Neural cell (in vitro differentiated cells): Measurements from ENCODE around the gene NDE1. TPM values are rescaled to one million over a fixed set of nuclear protein-coding genes. Genes with fewer than 3 reads are reported as not detected.
A peak's percentile ranks its signal among the peaks of the same experiment; 100 is the strongest.

Experiments
- H2AFZ ChIP-seq: fragments of 200-600, 300-800 bp; sonication (generic), shearing (Covaris generic); 2 replicates; pipeline ENCODE4 v1.6.0; 2014; ENCODE audit warnings: low read depth, mild to moderate bottlenecking, antibody characterized with exemption, low read length, moderate library complexity
- H3F3A ChIP-seq: fragments of 200-600 bp; shearing (Covaris generic); 2 replicates; pipeline ENCODE4 v1.6.1; 2016; ENCODE audit warnings: mild to moderate bottlenecking, moderate library complexity, mixed read lengths, antibody characterized with exemption, low read length; ENCODE audit not compliant: insufficient read depth, poor library complexity, severe bottlenecking
- H3K27ac ChIP-seq: fragments of 200-600, 300-800 bp; sonication (generic), shearing (Covaris generic); 2 replicates; pipeline ENCODE4 v1.5.1; 2014; ENCODE audit warnings: mild to moderate bottlenecking, low read length, moderate library complexity
- H3K27me3 ChIP-seq: fragments of 300-800, 200-600 bp; sonication (generic), shearing (Covaris generic); 2 replicates; pipeline ENCODE4 v1.6.0; 2014; ENCODE audit warnings: mild to moderate bottlenecking, low read depth, low read length, moderate library complexity; ENCODE audit not compliant: insufficient read depth
- H3K36me3 ChIP-seq: fragments of 300-800, 200-600 bp; sonication (generic), shearing (Covaris generic); 2 replicates; pipeline ENCODE4 v1.5.1; 2014; ENCODE audit warnings: mild to moderate bottlenecking, antibody characterized with exemption, low read length, moderate library complexity; ENCODE audit not compliant: insufficient read depth
- H3K4me2 ChIP-seq: fragments of 300-800, 200-600 bp; sonication (generic), shearing (Covaris generic); 2 replicates; pipeline ENCODE4 v1.6.0; 2014; ENCODE audit warnings: mild to moderate bottlenecking, low read length
- H3K4me3 ChIP-seq: fragments of 300-800, 200-600 bp; sonication (generic), shearing (Covaris generic); 2 replicates; pipeline ENCODE4 v1.5.1; 2014; ENCODE audit warnings: mild to moderate bottlenecking, low read length, moderate library complexity
- H3K79me2 ChIP-seq: fragments of 200-600 bp; shearing (Covaris generic); replicated peaks from 2 replicates; pipeline ENCODE4 v1.6.0; 2014; ENCODE audit warnings: mild to moderate bottlenecking, low read length, moderate library complexity; ENCODE audit not compliant: insufficient read depth
- H3K9ac ChIP-seq: fragments of 300-800, 200-600 bp; sonication (generic), shearing (Covaris generic); 2 replicates; pipeline ENCODE4 v1.6.1; 2016; ENCODE audit warnings: mild to moderate bottlenecking, low read length, mixed read lengths
- H3K9me2 ChIP-seq: fragments of 200-600 bp; shearing (Covaris generic); 2 replicates; pipeline ENCODE4 v1.6.1; 2016; ENCODE audit warnings: mild to moderate bottlenecking, low read length, mixed read lengths; ENCODE audit not compliant: insufficient read depth
- H3K9me3 ChIP-seq: fragments of 200-600, 300-800 bp; sonication (generic), shearing (Covaris generic); 2 replicates; pipeline ENCODE4 v1.6.1; 2016; ENCODE audit warnings: mild to moderate bottlenecking, mixed run types, low read length, moderate library complexity, mixed read lengths
- H4K20me1 ChIP-seq: fragments of 200-600 bp; shearing (Covaris generic); 2 replicates; pipeline ENCODE4 v1.6.1; 2016; ENCODE audit warnings: mild to moderate bottlenecking, mixed run types; ENCODE audit not compliant: insufficient read depth
- CTCF ChIP-seq: fragments of 450-650 bp; IDR thresholded peaks from 2 replicates; pipeline ENCODE4 v1.5.1; 2014; ENCODE audit warnings: antibody characterized with exemption, mild to moderate bottlenecking, moderate library complexity; ENCODE audit not compliant: poor library complexity, severe bottlenecking
- EP300 ChIP-seq: fragments of 450-650 bp; conservative IDR thresholded peaks from 2 replicates; pipeline ENCODE4 v1.6.1; 2014; ENCODE audit warnings: antibody characterized with exemption, mild to moderate bottlenecking, moderate library complexity; ENCODE audit not compliant: poor library complexity, severe bottlenecking
- EZH2 ChIP-seq: fragments of 200-600, 300-800 bp; shearing (Covaris generic), sonication (generic); IDR thresholded peaks from 2 replicates; pipeline ENCODE4 v1.6.1; 2014; ENCODE audit warnings: antibody characterized with exemption, low read length, borderline replicate concordance, mild to moderate bottlenecking; ENCODE audit not compliant: insufficient read depth, poor library complexity, severe bottlenecking
- MXI1 ChIP-seq: fragments of 450-650 bp; conservative IDR thresholded peaks from 2 replicates; pipeline ENCODE4 v1.6.1; 2014; ENCODE audit warnings: antibody characterized with exemption, mild to moderate bottlenecking; ENCODE audit not compliant: poor library complexity, severe bottlenecking
- POLR2AphosphoS5 ChIP-seq: IDR thresholded peaks from 2 replicates; pipeline ENCODE4 v1.6.1; 2012
- RAD21 ChIP-seq: fragments of 450-650 bp; conservative IDR thresholded peaks from 2 replicates; pipeline ENCODE4 v1.6.1; 2014; ENCODE audit warnings: antibody characterized with exemption, mild to moderate bottlenecking, moderate library complexity
- REST ChIP-seq: IDR thresholded peaks from 2 replicates; pipeline ENCODE4 v1.6.1; 2012; ENCODE audit warnings: borderline replicate concordance
- SMC3 ChIP-seq: fragments of 450-650 bp; conservative IDR thresholded peaks from 2 replicates; pipeline ENCODE4 v1.6.1; 2014; ENCODE audit warnings: antibody characterized with exemption, mild to moderate bottlenecking, moderate library complexity; ENCODE audit not compliant: poor library complexity
- TAF1 ChIP-seq: IDR thresholded peaks from 2 replicates; pipeline ENCODE4 v1.6.1; 2012; ENCODE audit warnings: low read depth
- polyA plus RNA-seq: library from polyadenylated mRNA; depleted of rRNA; stranded (reverse); fragments of >200 nt; gene quantifications from 2 replicates; pipeline ENCODE4 v1.2.3, GENCODE V29; 2014

Gene NDE1
- polyA plus RNA-seq, 1 donor from 2014 or later = not detected

GRCh38 chr16:15641753-15642556 is 8.1 kb upstream of the NDE1 start:
- Histone ChIP-seq H3K27me3 (no peaks in the 10 kb centered on the region), H3K9me2 (no peaks in the 10 kb centered on the region), H3K9me3 (no peaks in the 10 kb centered on the region), H2AFZ (peak overlapping the region; percentile 79), H4K20me1 (no peaks in the 10 kb centered on the region), H3K4me3 (peak overlapping the region; percentile 90), H3K27ac (peak overlapping the region; percentile 95), H3K4me2 (peak overlapping the region; percentile 96), H3F3A (no peaks in the 10 kb centered on the region), H3K79me2 (peaks cover 29% of the 10 kb centered on the region), H3K36me3 (peaks cover 3% of the 10 kb centered on the region), H3K9ac (peak overlapping the region; percentile 97)
- no peak for TF ChIP-seq RAD21
- no peak for TF ChIP-seq SMC3
- no peak for TF ChIP-seq EZH2
- no peak for TF ChIP-seq MXI1
- no peak for TF ChIP-seq TAF1
- no peak for TF ChIP-seq POLR2AphosphoS5
- no peak for TF ChIP-seq EP300

GRCh38 chr16:15642557-15643047 is 7.4 kb upstream of the NDE1 start:
- H3F3A ChIP-seq = no peaks in the 10 kb centered on the region
- peaks cover 29% of the 10 kb centered on the region for H3K79me2 ChIP-seq
- peak overlapping the region; percentile 95 for H3K27ac ChIP-seq
- peaks cover 3% of the 10 kb centered on the region for H3K36me3 ChIP-seq
- peak; percentile 58 for TF ChIP-seq SMC3
- TF ChIP-seq RAD21 = peak; percentile 42
- TF ChIP-seq MXI1 = no peak
- TF ChIP-seq CTCF = peak; percentile 59
- peak; percentile 52 for TF ChIP-seq REST
- no peak for TF ChIP-seq EZH2
- TF ChIP-seq TAF1 = no peak
- no peak for TF ChIP-seq POLR2AphosphoS5
- TF ChIP-seq EP300 = no peak
- peak overlapping the region; percentile 97 for H3K9ac ChIP-seq
- H2AFZ ChIP-seq = peak overlapping the region; percentile 79
- peak overlapping the region; percentile 90 for H3K4me3 ChIP-seq
- no peaks in the 10 kb centered on the region for H3K9me3 ChIP-seq
- H3K4me2 ChIP-seq = peak overlapping the region; percentile 96
- H3K27me3 ChIP-seq = no peaks in the 10 kb centered on the region
- no peaks in the 10 kb centered on the region for H4K20me1 ChIP-seq
- H3K9me2 ChIP-seq = no peaks in the 10 kb centered on the region
